C1 segment of cervical spinal cord (tissue), 14 donors: ENCODE measurements around the gene NELFCD.
A peak's percentile ranks its signal among the peaks of the same experiment; 100 is the strongest.
"Not testable (repeated sequence)": the region's sequence is repeated elsewhere in the genome, so short reads cannot be mapped to it uniquely, and the experiment has no call there.

Experiments used
- DNase-seq, 14 donors: peaks; one replicate each; lab custom pipeline; 2025; lab: John Stamatoyannopoulos, UW

Gene NELFCD

GRCh38 chr20:59024111-59024530, 43.1 kb downstream of the NELFCD start:
- DNase-seq = no peak

- no peak for DNase-seq
Measured at GRCh38 chr20:59025086-59025485, 44.0 kb downstream of the NELFCD start.

GRCh38 chr20:59025511-59025910, 44.5 kb downstream of the NELFCD start:
- DNase-seq = no peak

- no peak for DNase-seq
Measured at GRCh38 chr20:59026904-59027740, 46.1 kb downstream of the NELFCD start.

- no peak for DNase-seq
Measured at GRCh38 chr20:59027741-59028320, 46.8 kb downstream of the NELFCD start.

GRCh38 chr20:59028812-59029211, 47.8 kb downstream of the NELFCD start:
- no peak for DNase-seq

GRCh38 chr20:59030911-59031563, 50.0 kb downstream of the NELFCD start:
- DNase-seq = no peak

GRCh38 chr20:59031564-59032022, 50.5 kb downstream of the NELFCD start:
- no peak for DNase-seq

- DNase-seq = peak; percentile 45 to 99 (median 92)
Measured at GRCh38 chr20:59032023-59032712, 51.1 kb downstream of the NELFCD start, which contains the start of gene ATP5F1E. ATP5F1E (minus strand) TSS chr20:59032335; CDS start chr20:59032251, 84 bp downstream.

GRCh38 chr20:59032713-59033059, 51.6 kb downstream of the NELFCD start:
- no peak for DNase-seq

GRCh38 chr20:59033093-59033492, 52.0 kb downstream of the NELFCD start:
- no peak for DNase-seq

GRCh38 chr20:59033616-59034165, 52.6 kb downstream of the NELFCD start:
- no peak for DNase-seq

- DNase-seq = no peak
Measured at GRCh38 chr20:59035381-59035780, 54.3 kb downstream of the NELFCD start.

- no peak for DNase-seq
Measured at GRCh38 chr20:59037386-59037785, 56.3 kb downstream of the NELFCD start.

GRCh38 chr20:59039233-59039632, 58.2 kb downstream of the NELFCD start:
- no peak for DNase-seq

GRCh38 chr20:59040667-59041066, 59.6 kb downstream of the NELFCD start:
- no peak for DNase-seq

- DNase-seq = not testable (repeated sequence)
Measured at GRCh38 chr20:59041487-59041886, 60.4 kb downstream of the NELFCD start.

- peak in 2 of 14 donors; percentile 15 to 51 for DNase-seq
Measured at GRCh38 chr20:59042151-59042795, 61.2 kb downstream of the NELFCD start, which contains the start of gene PRELID3B. PRELID3B (minus strand) TSS chr20:59042786; CDS start chr20:59042730, 56 bp downstream.

- peak; percentile 21 to 96 (median 84) for DNase-seq
Measured at GRCh38 chr20:59042796-59043631, 62.0 kb downstream of the NELFCD start.

- no peak for DNase-seq
Measured at GRCh38 chr20:59043698-59044097, 62.6 kb downstream of the NELFCD start.
